NCI-H1048 (cell line): ENCODE data around the gene RPLP2.

Experiments used
- DNase-seq: peaks from one replicate; lab custom pipeline; 2025; lab: John Stamatoyannopoulos, UW

Gene RPLP2

GRCh38 chr11:803770-804598, 5.8 kb upstream of the RPLP2 start:
- no peak for DNase-seq

- DNase-seq, result no peak
Observed at GRCh38 chr11:804599-804964, 5.2 kb upstream of the RPLP2 start.

GRCh38 chr11:808427-809286, 1.1 kb upstream of the RPLP2 start:
- no peak for DNase-seq

GRCh38 chr11:810040-810567, 337 bp downstream of the RPLP2 start:
- DNase-seq, result no peak

- no peak for DNase-seq
Observed at GRCh38 chr11:811446-812245, 1.9 kb downstream of the RPLP2 start.

GRCh38 chr11:812390-812789, 2.6 kb downstream of the RPLP2 start:
- no peak for DNase-seq

- no peak for DNase-seq
Observed at GRCh38 chr11:813072-813455, 3.3 kb downstream of the RPLP2 start.

- DNase-seq, result no peak
Observed at GRCh38 chr11:813456-814096, 3.8 kb downstream of the RPLP2 start.

- DNase-seq, result no peak
Observed at GRCh38 chr11:815675-816432, 6.1 kb downstream of the RPLP2 start.

GRCh38 chr11:816433-816779, 6.6 kb downstream of the RPLP2 start:
- DNase-seq, result no peak

- no peak for DNase-seq
Observed at GRCh38 chr11:818396-819128, 8.8 kb downstream of the RPLP2 start, which contains the start of gene PNPLA2. TSS of gene PNPLA2 (plus strand) at chr11:818914. CDS start at chr11:819719, 805 bp downstream.

- peak; percentile 77 for DNase-seq
Observed at GRCh38 chr11:819129-819931, 9.6 kb downstream of the RPLP2 start.

GRCh38 chr11:819943-820649, 10.3 kb downstream of the RPLP2 start:
- peak; percentile 65 for DNase-seq

- no peak for DNase-seq
Observed at GRCh38 chr11:820655-821511, 11.1 kb downstream of the RPLP2 start.

GRCh38 chr11:821512-822371, 12.0 kb downstream of the RPLP2 start:
- DNase-seq, result no peak

- DNase-seq, result no peak
Observed at GRCh38 chr11:823441-824291, 13.9 kb downstream of the RPLP2 start.
